Body of pancreas (tissue), 4 donors: ENCODE data around the gene WDR27.

Source experiments
- POLR2A ChIP-seq, 3 donors: fragments of 450-650 bp; IDR thresholded peaks; one replicate each; pipeline ENCODE4 v1.6.1; 2016; ENCODE audit warnings: antibody characterized with exemption in 3 of 3, mild to moderate bottlenecking in 2 of 3
- TF ChIP-seq, protein P1 (sequence below), 7 experiments: fragments of 450-650 bp in 4 of 7; fragments of 200-600 bp in 3 of 7; sonication (generic) in 3 of 7; IDR thresholded peaks; one replicate each; pipeline ENCODE4 v1.5.1; 2016 to 2019; ENCODE audit warnings: antibody characterized with exemption in 7 of 7

DNA sequence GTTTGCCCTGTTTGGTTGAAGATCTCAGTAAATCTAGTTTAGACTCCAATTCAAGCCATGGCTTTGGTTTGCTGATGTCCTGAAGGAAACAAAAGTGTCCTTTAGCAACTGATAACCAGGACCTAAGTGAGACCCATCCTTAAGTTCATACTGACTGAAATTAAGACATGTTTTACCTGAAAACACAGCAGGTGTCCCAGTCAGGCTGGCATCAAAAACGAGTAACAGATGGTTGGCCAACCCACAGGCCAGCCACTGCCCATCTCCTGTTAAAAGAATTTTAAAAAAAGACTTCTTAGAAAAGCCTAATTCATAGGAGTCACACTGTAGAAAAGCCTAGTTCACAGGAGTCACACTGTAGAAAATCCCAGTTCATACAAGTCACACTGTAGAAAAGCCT is 58.3 kb downstream of the WDR27 start:
- no peak for TF ChIP-seq POLR2A (IDR thresholded peaks at IDR 0.05)
- TF ChIP-seq, protein P1, sequence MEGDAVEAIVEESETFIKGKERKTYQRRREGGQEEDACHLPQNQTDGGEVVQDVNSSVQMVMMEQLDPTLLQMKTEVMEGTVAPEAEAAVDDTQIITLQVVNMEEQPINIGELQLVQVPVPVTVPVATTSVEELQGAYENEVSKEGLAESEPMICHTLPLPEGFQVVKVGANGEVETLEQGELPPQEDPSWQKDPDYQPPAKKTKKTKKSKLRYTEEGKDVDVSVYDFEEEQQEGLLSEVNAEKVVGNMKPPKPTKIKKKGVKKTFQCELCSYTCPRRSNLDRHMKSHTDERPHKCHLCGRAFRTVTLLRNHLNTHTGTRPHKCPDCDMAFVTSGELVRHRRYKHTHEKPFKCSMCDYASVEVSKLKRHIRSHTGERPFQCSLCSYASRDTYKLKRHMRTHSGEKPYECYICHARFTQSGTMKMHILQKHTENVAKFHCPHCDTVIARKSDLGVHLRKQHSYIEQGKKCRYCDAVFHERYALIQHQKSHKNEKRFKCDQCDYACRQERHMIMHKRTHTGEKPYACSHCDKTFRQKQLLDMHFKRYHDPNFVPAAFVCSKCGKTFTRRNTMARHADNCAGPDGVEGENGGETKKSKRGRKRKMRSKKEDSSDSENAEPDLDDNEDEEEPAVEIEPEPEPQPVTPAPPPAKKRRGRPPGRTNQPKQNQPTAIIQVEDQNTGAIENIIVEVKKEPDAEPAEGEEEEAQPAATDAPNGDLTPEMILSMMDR (IDR thresholded peaks at IDR 0.05): no peak
